A673 (cell line): Measurements from ENCODE around the gene GRIK2. TPM values are rescaled to one million over a fixed set of nuclear protein-coding genes. Genes with fewer than 3 reads are reported as not detected.
A peak's percentile ranks its signal among the peaks of the same experiment; 100 is the strongest.

Experiments used
- BruUV-seq: library from RNA; stranded (reverse); fragments of 400-500 nt; replicated peaks from 2 replicates; lab custom pipeline; 2021; lab: Mats Ljungman, UMichigan
- CTCF ChIA-PET: fragments of 300-600 bp; sonication (Branson Sonifier 250); formaldehyde crosslinking; loops from one replicate; lab custom pipeline; 2022; ENCODE audit warnings: antibody characterized with exemption; lab: Charles Lee
- POLR2A ChIA-PET: fragments of 300-600 bp; sonication (Branson Sonifier 250); formaldehyde crosslinking; loops from one replicate; lab custom pipeline; 2022; ENCODE audit warnings: antibody characterized with exemption; ENCODE audit not compliant: low non-redundant PET; lab: Charles Lee
- DNase-seq: peaks from one replicate; pipeline ENCODE4 v3.0.0-alpha.2; 2015; ENCODE audit warnings: low spot score
- H3K27ac ChIP-seq: fragments of 200-600 bp; sonication (generic); 2 replicates; pipeline ENCODE4 v1.5.1; 2016; ENCODE audit warnings: mixed run types, low read depth, mild to moderate bottlenecking, mixed read lengths, antibody characterized with exemption, low read length; ENCODE audit not compliant: poor library complexity, severe bottlenecking
- H3K27me3 ChIP-seq: fragments of 200-600 bp; sonication (generic); replicated peaks from 2 replicates; pipeline ENCODE4 v1.6.1; 2017; ENCODE audit warnings: mixed run types, low read depth, mild to moderate bottlenecking, mixed read lengths, antibody characterized with exemption, low read length; ENCODE audit not compliant: insufficient read depth, poor library complexity
- H3K36me3 ChIP-seq: fragments of 200-600 bp; sonication (generic); 2 replicates; pipeline ENCODE4 v1.6.1; 2016; ENCODE audit warnings: mixed run types, mild to moderate bottlenecking, mixed read lengths, antibody characterized with exemption, low read length; ENCODE audit not compliant: insufficient read depth, poor library complexity, severe bottlenecking
- H3K4me1 ChIP-seq: fragments of 200-600 bp; sonication (generic); 2 replicates; pipeline ENCODE4 v1.6.1; 2017; ENCODE audit warnings: mixed run types, mild to moderate bottlenecking, mixed read lengths, antibody characterized with exemption, low read length; ENCODE audit not compliant: insufficient read depth, poor library complexity, severe bottlenecking
- H3K4me3 ChIP-seq: fragments of 200-600 bp; sonication (generic); 2 replicates; pipeline ENCODE4 v1.5.1; 2016; ENCODE audit warnings: low read depth, mixed run types, mild to moderate bottlenecking, mixed read lengths, low read length; ENCODE audit not compliant: poor library complexity, severe bottlenecking
- H3K9me3 ChIP-seq: fragments of 200-600 bp; sonication (generic); 2 replicates; pipeline ENCODE4 v1.6.1; 2016; ENCODE audit warnings: mixed run types, low read depth, mild to moderate bottlenecking, mixed read lengths, antibody characterized with exemption, low read length; ENCODE audit not compliant: poor library complexity, severe bottlenecking
- CTCF ChIP-seq: fragments of 300-800, 200-600 bp; sonication (generic); conservative IDR thresholded peaks from 2 replicates; pipeline ENCODE4 v1.5.1; 2017; ENCODE audit warnings: low read depth, mild to moderate bottlenecking, antibody characterized with exemption, low read length, moderate library complexity, mixed read lengths
- EZH2 ChIP-seq: fragments of 200-600 bp; sonication (generic); IDR thresholded peaks from 2 replicates; pipeline ENCODE4 v1.6.1; 2017; ENCODE audit warnings: borderline replicate concordance, low read depth, mild to moderate bottlenecking, mixed read lengths, antibody characterized with exemption, low read length; ENCODE audit not compliant: poor library complexity, severe bottlenecking
- intact Hi-C: fragments of 100-400 bp; cut with micrococcal nuclease; formaldehyde crosslinking; loops from one replicate; pipeline ENCODE4 v1.10.0; 2022; ENCODE audit not compliant: unreplicated experiment
- total RNA-seq: library from RNA; stranded (reverse); gene quantifications from 2 replicates; pipeline ENCODE4 v1.2.3, GENCODE V29; 2021

GRIK2 gene
- total RNA-seq, 1 experiment from 2014 or later: 62.1 TPM

DNA sequence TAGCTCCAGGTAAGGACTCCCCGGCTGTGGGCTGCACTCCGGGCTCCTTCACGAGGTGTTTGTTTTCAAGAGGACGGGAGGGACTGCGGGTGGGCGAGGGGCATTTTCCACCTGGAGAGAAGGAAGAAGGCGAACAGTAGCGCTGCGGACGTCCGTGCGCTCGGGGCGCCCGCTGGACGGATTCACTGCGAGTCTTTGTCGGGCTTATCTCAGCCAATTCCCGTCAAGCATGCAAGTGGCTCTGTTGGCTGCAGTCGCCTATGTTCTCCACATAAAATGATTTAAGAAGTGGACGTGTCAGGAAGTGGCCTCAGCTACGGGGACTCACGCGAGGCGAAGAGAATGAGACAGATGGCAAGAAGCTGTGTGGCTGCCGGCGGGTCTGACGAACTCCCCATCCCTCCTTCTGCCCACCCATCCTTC is 332 bp downstream of the GRIK2 start:
- no peaks in the 10 kb centered on the region for H3K27me3 ChIP-seq
- H3K36me3 ChIP-seq: peaks cover 4% of the 10 kb centered on the region
- peak overlapping the region; percentile 71 for H3K27ac ChIP-seq
- CTCF ChIA-PET: interaction anchor here (0.6 kb wide), 2 partner anchors 514 to 783 kb away, joined by 3 to 5 read pairs; no protein-coding TSS in a partner anchor
- POLR2A ChIA-PET: interaction anchor here (0.7 kb wide), 1 partner anchor 888 kb away, joined by 4 read pairs; no protein-coding TSS in a partner anchor
- TF ChIP-seq CTCF: no peak
- no peak for TF ChIP-seq EZH2
- H3K4me1 ChIP-seq: peaks cover 13% of the 10 kb centered on the region
- intact Hi-C loops: loop anchor here (5.0 to 10.0 kb wide), 2 partner anchors 282 to 661 kb away; no protein-coding TSS in a partner anchor
- H3K9me3 ChIP-seq: no peaks in the 10 kb centered on the region
- peak overlapping the region; percentile 75 for H3K4me3 ChIP-seq
- no TSS peak for BruUV-seq
- peak; percentile 63 for DNase-seq

DNA sequence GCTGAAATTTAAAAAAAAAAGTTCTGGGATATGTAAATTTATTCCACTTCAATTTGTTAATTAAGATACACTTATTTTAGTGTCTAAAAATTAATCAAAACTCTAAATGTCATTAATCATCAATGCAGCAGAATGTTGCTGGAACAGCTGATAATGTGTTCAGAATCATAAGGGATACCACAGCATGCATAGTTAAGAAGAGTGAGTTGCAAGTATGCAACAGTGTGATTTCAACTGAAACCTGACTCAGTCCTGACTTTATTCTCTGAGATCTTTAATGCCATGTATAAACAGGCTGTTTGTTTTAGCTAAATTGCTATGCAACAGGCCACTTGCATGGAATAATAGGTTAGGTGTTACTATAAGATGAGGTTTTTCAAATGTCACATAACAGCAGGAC is 1.4 kb downstream of the GRIK2 start:
- H3K4me1 ChIP-seq: peaks cover 13% of the 10 kb centered on the region
- DNase-seq: peak; percentile 11
- H3K27ac ChIP-seq: no peak overlapping the region
- H3K27me3 ChIP-seq: no peaks in the 10 kb centered on the region
- no peak for TF ChIP-seq CTCF
- TF ChIP-seq EZH2: no peak
- intact Hi-C loops: loop anchor here (5.0 to 10.0 kb wide), 3 partner anchors 283 to 660 kb away; no protein-coding TSS in a partner anchor
- H3K9me3 ChIP-seq: no peaks in the 10 kb centered on the region
- POLR2A ChIA-PET: interaction anchor here (0.6 kb wide), 1 partner anchor 654 kb away, joined by 3 read pairs; no protein-coding TSS in a partner anchor
- peak overlapping the region; percentile 75 for H3K4me3 ChIP-seq
- no TSS peak for BruUV-seq
- H3K36me3 ChIP-seq: peaks cover 9% of the 10 kb centered on the region
- CTCF ChIA-PET: no interaction called here

DNA sequence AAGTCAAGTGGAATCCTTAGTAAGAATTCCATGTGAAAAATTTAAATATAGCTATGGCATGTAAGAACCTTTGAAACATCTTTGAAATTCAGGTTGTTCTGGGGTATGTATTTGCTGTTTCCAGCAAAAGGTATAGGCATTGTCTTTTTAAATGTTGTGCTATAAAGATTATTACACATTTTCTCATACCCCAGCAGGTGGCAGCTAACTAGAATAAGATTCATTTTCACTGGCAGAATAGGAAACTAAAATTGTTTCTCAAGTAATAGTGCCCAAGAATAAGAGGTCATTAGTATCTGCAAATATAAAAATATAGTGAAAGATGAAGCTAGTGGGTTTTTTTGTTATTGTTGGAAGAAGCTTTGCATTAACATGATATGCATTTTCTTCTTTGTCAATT is 1.8 kb downstream of the GRIK2 start:
- H3K4me3 ChIP-seq: peak overlapping the region; percentile 75
- POLR2A ChIA-PET: interaction anchor here (0.6 kb wide), 1 partner anchor 654 kb away, joined by 3 read pairs; no protein-coding TSS in a partner anchor
- H3K9me3 ChIP-seq: no peaks in the 10 kb centered on the region
- CTCF ChIA-PET: no interaction called here
- peaks cover 13% of the 10 kb centered on the region for H3K4me1 ChIP-seq
- H3K36me3 ChIP-seq: peaks cover 12% of the 10 kb centered on the region
- peak; percentile 52 for DNase-seq
- intact Hi-C loops: loop anchor here (5.0 to 10.0 kb wide), 2 partner anchors 527 to 659 kb away; no protein-coding TSS in a partner anchor
- TF ChIP-seq CTCF (peak; percentile 53), EZH2 (no peak)
- no TSS peak for BruUV-seq
- no peak overlapping the region for H3K27ac ChIP-seq
- H3K27me3 ChIP-seq: no peaks in the 10 kb centered on the region
